Pancreas (tissue), 10 donors: ENCODE data around the gene MAP7D2. TPM values are rescaled to one million over a fixed set of nuclear protein-coding genes. Genes with fewer than 3 reads are reported as not detected.

Experiments
- ATAC-seq, 4 donors: fragments of 200-7000 bp; cut with Tn5 transposase; one replicate each; pipeline versions ENCODE4 v1.8.0 to v1.9.1; 2020; ENCODE audit warnings: mild to moderate bottlenecking in 4 of 4, moderate library complexity in 4 of 4
- DNase-seq, 6 donors: peaks; one replicate each; pipeline ENCODE4 v3.0.0-alpha.2; 2020
- FAIRE-seq: peaks from 2 replicates; lab custom pipeline; 2012; peaks lifted over from hg19 to GRCh38; lab: Jason Lieb, UNC
- H3K27ac ChIP-seq, 4 donors: fragments of 200-600 bp; sonication (generic); 1 replicate in 3 of 4; 2 replicates in 1 of 4; pipeline versions ENCODE4 v1.5.0 to v1.8.0; 2020
- H3K27me3 ChIP-seq, 4 donors: fragments of 200-600 bp; one replicate each; pipeline ENCODE4 v1.8.0; 2021
- H3K36me3 ChIP-seq, 3 donors: fragments of 200-600 bp; sonication (generic) in 1 of 3; one replicate each; pipeline versions ENCODE4 v1.5.0 to v1.8.0; 2020 to 2021
- H3K4me1 ChIP-seq, 3 donors: fragments of 200-600 bp; one replicate each; pipeline ENCODE4 v1.8.0; 2021
- H3K4me3 ChIP-seq, 4 donors: fragments of 200-600 bp; sonication (generic) in 2 of 4; one replicate each; pipeline versions ENCODE4 v1.5.0 to v1.8.0; 2020 to 2021
- H3K9me3 ChIP-seq, 4 donors: fragments of 200-600 bp; one replicate each; pipeline ENCODE4 v1.8.0; 2021
- CTCF ChIP-seq, 4 donors: fragments of 200-600 bp; sonication (generic) in 3 of 4; IDR thresholded peaks; one replicate each; pipeline versions ENCODE4 v1.5.0 to v1.8.0; 2021; ENCODE audit warnings: antibody characterized with exemption in 4 of 4
- WGBS, 2 donors: extraction: QIAGEN DNeasy Blood & Tissue Kit; methylation state at CpG; one replicate each; pipeline ENCODE4 v1.1.7; 2013; 5-methylcytosine and 5-hydroxymethylcytosine counted together
- intact Hi-C, 3 donors: fragments of 100-400 bp; cut with DNase I; formaldehyde crosslinking; loops; one replicate each; pipeline versions ENCODE4 v1.11.1 to v1.14.2; 2022
- polyA plus RNA-seq, 2 donors: library from polyadenylated mRNA; stranded (reverse); fragments of 200-250 nt; gene quantifications; one replicate each; pipeline ENCODE4 v1.2.3, GENCODE V29; 2013
- total RNA-seq, 6 donors: library from RNA; stranded (reverse); fragmentation: NEBNext Ultra II Directional in 4 of 6; extraction: Animal tissue kit (Norgen Biotek cat#: 25700) in 4 of 6; gene quantifications; one replicate each; pipeline versions ENCODE4 v1.2.1 to v1.2.4, GENCODE V29; 2021 to 2023
- donor health status: healthy with polysubstance abuse.
- donor health status: DM: no; HTN: no; CAD: no; lungs with moderate emphysema.
- donor health status: DM: no; HTN: no; CAD: no.
- donor health status: control.
- donor health status: control.
- donor health status: Bipolar disorder and iron deficiency.
- donor health status: DM: yes; HTN: yes; CAD: no.
- donor health status: DM: no; HTN: no; CAD: no.
- donor health status: DM: no; HTN: no; CAD: no.
- donor health status: DM: yes; HTN: yes; CAD: no.

MAP7D2 gene
- total and polyA plus RNA-seq, 8 donors: 0.09 to 3.6 (median 0.70) TPM

GRCh38 chrX:20011608-20012007 is 105.1 kb downstream of the MAP7D2 start:
- intact Hi-C loops: no loop called here
- H3K4me3 ChIP-seq: no peak overlapping the region
- 81 to 84% methylated on average over 4 of the region's 4 CpGs for WGBS, 2 donors
- no peak for FAIRE-seq
- no peaks in the 10 kb centered on the region for H3K9me3 ChIP-seq
- H3K27ac ChIP-seq: no peak overlapping the region
- H3K27me3 ChIP-seq: no peaks in the 10 kb centered on the region
- no peaks in the 10 kb centered on the region for H3K36me3 ChIP-seq
- no peak for TF ChIP-seq CTCF (IDR thresholded peaks at IDR 0.05)
- no peak for ATAC-seq
- DNase-seq: no peak
- H3K4me1 ChIP-seq: no peaks in the 10 kb centered on the region

- no peaks in the 10 kb centered on the region for H3K4me1 ChIP-seq
- intact Hi-C loops: no loop called here
- H3K9me3 ChIP-seq: no peaks in the 10 kb centered on the region
- 44 to 45% methylated on average over 7 of the region's 7 CpGs for WGBS, 2 donors
- no peak for TF ChIP-seq CTCF (IDR thresholded peaks at IDR 0.05)
- H3K27me3 ChIP-seq: no peaks in the 10 kb centered on the region
- no peak overlapping the region for H3K27ac ChIP-seq
- no peak for ATAC-seq
- H3K36me3 ChIP-seq: no peaks in the 10 kb centered on the region
- FAIRE-seq: peak; percentile 13
- H3K4me3 ChIP-seq: no peak overlapping the region
- no peak for DNase-seq
Measured at GRCh38 chrX:20007962-20008622, 108.6 kb downstream of the MAP7D2 start.

- 92% methylated on average over 2 of the region's 2 CpGs for WGBS, 2 donors
- H3K4me1 ChIP-seq: no peaks in the 10 kb centered on the region
- FAIRE-seq (no peak), DNase-seq (no peak), ATAC-seq (no peak)
- H3K9me3 ChIP-seq: no peaks in the 10 kb centered on the region
- no peaks in the 10 kb centered on the region for H3K36me3 ChIP-seq
- intact Hi-C loops: no loop called here
- no peak for TF ChIP-seq CTCF (IDR thresholded peaks at IDR 0.05)
- H3K27ac ChIP-seq: no peak overlapping the region
- H3K4me3 ChIP-seq: no peak overlapping the region
- H3K27me3 ChIP-seq: no peaks in the 10 kb centered on the region
Measured at GRCh38 chrX:20005883-20006282, 110.8 kb downstream of the MAP7D2 start.

GRCh38 chrX:20001588-20001987 is 115.1 kb downstream of the MAP7D2 start:
- no peak for DNase-seq
- no peak for FAIRE-seq
- 54 to 55% methylated on average over 4 of the region's 4 CpGs for WGBS, 2 donors
- H3K27me3 ChIP-seq: no peaks in the 10 kb centered on the region
- no peak overlapping the region for H3K4me3 ChIP-seq
- H3K4me1 ChIP-seq: no peaks in the 10 kb centered on the region
- intact Hi-C loops: no loop called here
- no peaks in the 10 kb centered on the region for H3K9me3 ChIP-seq
- no peak for TF ChIP-seq CTCF (IDR thresholded peaks at IDR 0.05)
- H3K27ac ChIP-seq: no peak overlapping the region
- ATAC-seq: no peak
- H3K36me3 ChIP-seq: no peaks in the 10 kb centered on the region

GRCh38 chrX:19991350-19991718 is 125.4 kb downstream of the MAP7D2 start:
- FAIRE-seq: no peak
- intact Hi-C loops: no loop called here
- WGBS, 2 donors: 47 to 63% methylated on average over 6 of the region's 6 CpGs

More at GRCh38 chrX:19991350-19991718, 125.4 kb downstream of the MAP7D2 start:
- no peak for ATAC-seq
- peak overlapping the region in 2 of 4 donors; percentile 33 to 72 for H3K27ac ChIP-seq
- TF ChIP-seq CTCF (IDR thresholded peaks at IDR 0.05): no peak
- H3K4me3 ChIP-seq: peak overlapping the region in 2 of 4 donors; percentile 60 to 67
- H3K9me3 ChIP-seq: no peaks in the 10 kb centered on the region
- H3K27me3 ChIP-seq: no peaks in the 10 kb centered on the region
- H3K36me3 ChIP-seq: no peaks in the 10 kb centered on the region
- no peak for DNase-seq
- H3K4me1 ChIP-seq: no peaks in the 10 kb centered on the region
